Left colon (tissue), 2 donors: ENCODE data around the gene RPUSD1. TPM values are rescaled to one million over a fixed set of nuclear protein-coding genes. Genes with fewer than 3 reads are reported as not detected.
"Not testable (repeated sequence)": the region's sequence is repeated elsewhere in the genome, so short reads cannot be mapped to it uniquely, and the experiment has no call there.

Experiments used
- ATAC-seq: fragments of 200-7000 bp; cut with Tn5 transposase; one replicate; pipeline ENCODE4 v1.9.1; 2020; ENCODE audit warnings: mild to moderate bottlenecking, moderate library complexity
- DNase-seq, 2 donors: peaks; one replicate each; pipeline ENCODE4 v3.0.0-alpha.2; 2020
- intact Hi-C, 2 donors: fragments of 100-400 bp; cut with DNase I in 1 of 2; cut with micrococcal nuclease in 1 of 2; formaldehyde crosslinking; loops; one replicate each; pipeline versions ENCODE4 v1.11.2 to v1.14.0; 2022; cut with DNase I, micrococcal nuclease
- total RNA-seq, 2 donors: library from RNA; stranded (reverse); fragmentation: NEBNext Ultra II Directional; extraction: Animal tissue kit (Norgen Biotek cat#: 25700); gene quantifications; one replicate each; pipeline ENCODE4 v1.2.1, GENCODE V29; 2021
- donor health status: DM: no; HTN: no; CAD: no.
- donor health status: DM: yes; HTN: yes; CAD: no.

RPUSD1 gene
- total RNA-seq, 2 donors from 2014 or later: 21.3 to 24.1 TPM

- DNase-seq (no peak), ATAC-seq (no peak)
- intact Hi-C loops: no loop called here
Observed at GRCh38 chr16:820748-821147, 32.6 kb upstream of the RPUSD1 start.

GRCh38 chr16:820044-820408 is 31.8 kb upstream of the RPUSD1 start:
- intact Hi-C loops, DNase-seq, ATAC-seq: not testable (repeated sequence)

- DNase-seq (no peak), ATAC-seq (no peak)
- intact Hi-C loops: loop anchor here in 1 of 2 donors (10.0 kb wide), 1 partner anchor 235 kb away; no protein-coding TSS in a partner anchor
Observed at GRCh38 chr16:819336-820043, 31.3 kb upstream of the RPUSD1 start.

DNA sequence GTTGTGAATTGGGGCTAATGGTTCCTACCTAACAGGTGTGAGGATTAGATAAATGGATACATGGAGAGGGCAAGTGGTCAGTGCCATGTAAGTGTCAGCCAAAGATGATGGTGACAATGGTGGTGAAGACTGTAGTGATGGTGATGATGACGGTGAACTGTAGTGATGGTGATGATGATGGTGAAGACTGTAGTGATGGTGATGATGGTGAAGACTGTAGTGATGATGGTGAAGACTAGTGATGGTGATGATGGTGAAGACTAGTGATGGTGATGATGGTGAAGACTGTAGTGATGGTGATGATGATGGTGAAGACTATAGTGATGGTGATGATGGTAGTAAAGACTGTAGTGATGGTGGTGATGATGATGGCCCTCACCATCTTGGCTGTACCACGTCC is 30.4 kb upstream of the RPUSD1 start:
- DNase-seq (no peak), ATAC-seq (no peak)
- intact Hi-C loops: loop anchor here in 1 of 2 donors (10.0 kb wide), 1 partner anchor 236 kb away; no protein-coding TSS in a partner anchor

GRCh38 chr16:818132-818531 is 30.0 kb upstream of the RPUSD1 start:
- DNase-seq (no peak), ATAC-seq (no peak)
- intact Hi-C loops: loop anchor here in 1 of 2 donors (10.0 kb wide), 1 partner anchor 237 kb away; no protein-coding TSS in a partner anchor

GRCh38 chr16:817001-817906 is 29.1 kb upstream of the RPUSD1 start:
- no peak for DNase-seq
- intact Hi-C loops: loop anchor here in 1 of 2 donors (10.0 kb wide), 1 partner anchor 238 kb away; no protein-coding TSS in a partner anchor
- no peak for ATAC-seq

DNA sequence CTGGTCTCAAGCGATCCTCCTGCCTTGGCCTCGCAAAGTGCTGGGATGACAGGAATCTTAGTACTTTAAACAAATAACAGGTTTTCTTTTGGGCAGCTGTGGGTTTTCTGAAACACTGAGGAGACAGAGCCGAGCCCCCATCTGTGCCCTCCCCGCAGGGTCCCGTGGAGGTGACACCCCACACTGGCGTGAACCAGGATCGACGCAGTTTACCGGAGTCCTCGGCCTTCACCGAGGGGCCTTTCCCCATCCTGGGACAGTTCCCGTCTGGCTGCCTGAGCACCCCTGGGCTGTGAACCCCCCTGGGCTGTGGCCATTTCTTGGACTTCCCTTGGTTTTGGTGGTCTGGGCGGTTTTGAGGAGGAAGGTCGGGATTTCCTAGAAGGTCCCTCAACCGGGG is 27.7 kb upstream of the RPUSD1 start:
- ATAC-seq (no peak), DNase-seq (no peak)
- intact Hi-C loops: loop anchor here in 1 of 2 donors (10.0 kb wide), 1 partner anchor 239 kb away; no protein-coding TSS in a partner anchor

- ATAC-seq: no peak
- intact Hi-C loops: loop anchor here (5.0 to 10.0 kb wide), 2 partner anchors 240 to 242 kb away; no protein-coding TSS in a partner anchor
- DNase-seq: no peak
Observed at GRCh38 chr16:814974-815373, 26.8 kb upstream of the RPUSD1 start.

- DNase-seq: no peak
- no peak for ATAC-seq
- intact Hi-C loops: loop anchor here (5.0 to 10.0 kb wide), 2 partner anchors 241 to 243 kb away; no protein-coding TSS in a partner anchor
Observed at GRCh38 chr16:813916-814412, 25.8 kb upstream of the RPUSD1 start.

DNA sequence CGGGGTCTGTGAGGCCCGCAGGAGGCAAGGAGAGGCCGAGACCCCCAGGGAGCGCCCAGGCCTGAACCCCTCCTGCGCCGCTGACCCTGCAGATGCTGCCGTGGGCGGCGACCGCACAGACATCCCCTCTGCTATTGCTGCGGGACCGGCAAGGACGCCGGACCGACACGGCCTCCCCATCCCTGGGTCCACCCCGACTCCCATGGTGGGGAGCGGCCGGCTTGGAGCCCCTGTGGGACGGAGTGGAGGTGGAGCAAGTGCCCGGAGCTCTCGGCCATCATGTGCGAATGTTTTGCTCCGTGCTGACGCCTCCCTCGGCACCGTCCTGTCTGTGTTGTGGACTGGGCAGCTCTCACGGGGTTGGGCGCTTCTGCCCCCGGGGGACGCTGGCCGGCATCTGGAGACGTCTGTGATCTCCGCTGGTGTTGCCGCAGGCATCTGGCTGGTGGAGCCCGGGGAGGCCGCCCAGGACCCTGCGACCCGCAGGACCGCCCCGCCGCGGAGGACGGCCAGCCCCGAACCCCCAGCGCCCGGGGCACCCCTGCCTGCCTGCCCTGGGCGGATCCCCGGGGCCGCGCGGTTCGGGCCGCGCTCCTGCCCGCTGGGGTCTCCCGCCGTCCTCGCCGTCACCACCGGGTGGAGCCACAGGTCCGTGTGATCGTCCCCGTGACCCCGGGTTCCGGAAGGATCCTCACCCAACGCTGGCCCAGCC is 25.2 kb upstream of the RPUSD1 start:
- DNase-seq (peak in 1 of 2 donors; percentile 61), ATAC-seq (peak; percentile 74)
- intact Hi-C loops: loop anchor here (5.0 to 10.0 kb wide), 2 partner anchors 241 to 244 kb away; no protein-coding TSS in a partner anchor

DNA sequence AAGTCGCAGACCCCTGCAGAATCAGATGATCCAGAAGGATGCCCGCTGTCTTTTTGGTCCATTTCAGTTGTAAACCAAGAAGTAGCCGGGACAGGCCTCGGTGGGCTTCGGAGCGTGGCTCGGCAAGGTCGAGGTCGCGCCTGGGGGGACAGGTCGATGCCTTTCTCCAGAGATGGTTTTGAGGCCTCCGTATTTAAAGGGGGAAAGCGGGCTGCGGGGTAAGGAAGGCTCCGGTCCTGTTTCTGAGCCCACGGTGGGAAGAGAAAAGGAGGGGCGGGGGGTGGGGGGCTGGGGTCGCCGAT is 19.9 kb upstream of the RPUSD1 start:
- intact Hi-C loops: no loop called here
- ATAC-seq (no peak), DNase-seq (no peak)

DNA sequence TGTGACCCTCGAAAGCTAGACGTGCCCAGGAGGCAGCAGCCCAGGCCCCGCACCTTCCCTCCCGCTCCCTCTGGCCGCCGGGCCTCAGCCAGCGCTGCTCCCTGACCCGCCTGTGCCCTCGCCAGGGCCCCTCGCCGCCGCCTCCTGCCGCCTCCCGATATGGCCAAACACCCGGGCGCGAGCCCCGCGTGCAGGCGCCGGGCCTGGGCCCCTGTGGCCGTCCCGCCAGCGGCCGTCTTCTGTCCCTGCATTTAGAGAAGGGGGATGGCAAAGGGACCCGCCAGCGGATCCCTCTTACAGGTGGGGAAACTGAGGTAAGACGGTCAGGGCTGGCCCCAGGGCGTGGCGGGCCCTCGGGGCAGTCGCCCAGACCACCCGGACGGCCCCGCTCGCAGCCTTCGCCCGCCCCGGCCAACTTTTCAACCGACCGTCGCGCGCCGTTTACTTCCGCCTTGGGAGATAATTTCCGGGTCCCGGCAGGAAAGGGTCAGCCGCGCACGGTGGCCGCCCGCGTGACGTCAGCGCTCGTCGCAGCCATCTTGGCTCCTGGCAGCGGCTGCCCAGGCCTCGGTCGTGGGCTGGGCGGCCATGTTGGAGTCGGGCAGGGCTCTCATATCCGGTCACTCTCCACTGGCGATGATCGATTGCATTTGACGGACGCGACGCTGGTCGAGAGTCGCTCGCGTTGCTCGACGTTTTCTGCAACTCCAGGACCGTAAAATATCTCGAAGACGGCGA is 19.3 kb upstream of the RPUSD1 start:
- DNase-seq (peak; percentile 94 to 96), ATAC-seq (peak; percentile 97)
- intact Hi-C loops: no loop called here

GRCh38 chr16:805474-805873 is 17.3 kb upstream of the RPUSD1 start:
- intact Hi-C loops: no loop called here
- ATAC-seq: no peak
- DNase-seq: no peak

DNA sequence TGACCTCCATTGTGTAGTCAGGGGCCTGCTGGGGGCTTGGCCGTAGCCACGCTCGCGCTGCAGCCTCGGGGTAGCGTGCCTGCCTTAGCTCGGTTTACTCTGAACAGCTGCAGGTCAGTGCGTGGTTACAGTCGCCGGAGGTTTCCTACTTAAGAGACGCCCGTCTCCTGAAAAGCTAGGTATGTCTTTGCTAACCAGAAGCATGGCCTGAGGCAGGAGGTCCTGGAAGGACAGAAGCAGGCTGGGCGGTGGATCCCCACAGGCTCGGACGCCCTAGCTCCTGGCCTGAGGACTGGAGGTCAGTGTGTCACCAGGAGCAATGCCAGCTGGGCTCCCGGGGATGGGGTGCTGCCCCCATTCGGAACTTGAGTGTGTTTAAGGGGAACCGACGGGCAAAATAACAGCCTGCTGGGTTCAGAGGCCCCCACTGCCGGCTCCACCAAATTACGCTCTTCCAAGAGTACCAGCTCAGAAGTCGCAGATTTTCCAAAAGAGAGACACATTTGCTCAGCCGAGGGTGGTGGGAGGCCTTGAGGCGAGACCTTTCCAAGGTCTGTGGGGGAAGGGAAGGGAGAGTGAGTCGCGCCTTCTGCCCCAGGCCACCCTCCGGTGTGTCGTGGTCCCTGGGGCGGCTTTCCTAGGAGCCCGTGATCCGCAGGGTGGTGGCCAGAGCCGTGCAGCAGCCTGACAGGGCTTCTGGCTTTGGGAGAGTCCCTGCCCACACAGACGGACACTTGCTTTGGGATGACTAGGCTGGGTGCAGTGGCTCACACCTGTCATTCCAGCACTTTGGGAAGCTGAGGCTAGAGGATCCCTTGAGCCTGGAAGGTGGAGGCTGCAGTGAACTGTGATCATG is 16.2 kb upstream of the RPUSD1 start:
- intact Hi-C loops: no loop called here
- ATAC-seq (no peak), DNase-seq (no peak)

DNA sequence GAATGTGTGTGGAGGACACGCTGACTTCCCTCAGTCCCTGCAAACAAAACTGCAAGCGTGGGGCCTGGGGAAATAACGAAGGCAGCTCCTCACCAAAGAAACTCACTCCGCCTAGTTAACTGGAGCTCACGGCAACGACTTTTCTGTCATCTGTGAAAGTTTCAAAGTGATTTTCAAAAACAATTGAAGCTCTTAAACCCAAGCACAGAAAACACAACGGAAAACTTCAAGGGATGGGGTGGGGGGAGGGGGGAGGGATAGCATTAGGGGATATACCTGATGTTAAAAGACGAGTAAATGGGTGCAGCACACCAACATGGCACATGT is 15.5 kb upstream of the RPUSD1 start:
- ATAC-seq (no peak), DNase-seq (no peak)
- intact Hi-C loops: no loop called here

GRCh38 chr16:802914-803753 is 15.0 kb upstream of the RPUSD1 start:
- no peak for DNase-seq
- intact Hi-C loops: no loop called here
- ATAC-seq: no peak

DNA sequence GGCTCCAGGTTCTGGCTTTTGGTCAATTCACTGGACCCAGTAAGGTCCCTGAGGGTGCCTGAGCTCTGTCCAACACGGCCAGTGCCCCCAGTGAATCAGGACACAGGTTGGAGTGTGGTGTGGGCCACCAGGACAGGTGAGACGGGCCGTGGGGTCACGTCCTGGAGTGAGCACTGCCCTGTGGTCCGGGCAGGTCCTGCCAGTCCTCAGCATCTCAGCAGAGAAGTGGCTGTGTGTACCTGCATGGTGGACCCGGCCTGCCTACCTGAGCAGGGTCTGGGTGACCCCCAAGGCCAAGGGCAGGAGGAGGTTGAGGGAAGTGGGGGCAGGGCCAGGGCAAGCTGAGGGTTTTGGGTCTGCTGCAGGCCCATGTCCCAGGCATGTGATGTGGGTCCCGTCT is 14.3 kb upstream of the RPUSD1 start:
- intact Hi-C loops: no loop called here
- ATAC-seq (no peak), DNase-seq (no peak)
